Adrenal gland (tissue), 12 donors: ENCODE results near the gene YTHDF1. TPM values are rescaled to one million over a fixed set of nuclear protein-coding genes. Genes with fewer than 3 reads are reported as not detected.

Experiments used
- DNase-seq, 7 donors: peaks; one replicate each; pipeline ENCODE4 v3.0.0-alpha.2; 2019 to 2020
- H3K27ac ChIP-seq, 5 donors: fragments of 200-600 bp; sonication (generic) in 4 of 5; 1 replicate in 3 of 5; 2 replicates in 2 of 5; pipeline versions ENCODE4 v1.5.1 to v1.8.0; 2016 to 2020; ENCODE audit warnings: mild to moderate bottlenecking in 1 of 5
- H3K27me3 ChIP-seq: fragments of 200-600 bp; 2 replicates; pipeline ENCODE4 v1.8.0; 2021
- H3K36me3 ChIP-seq, 2 donors: fragments of 200-600 bp; replicated peaks in 1 of 2; 1 replicate in 1 of 2; 2 replicates in 1 of 2; pipeline versions ENCODE4 v1.5.1 to v1.8.0; 2018 to 2022
- H3K4me1 ChIP-seq, 2 donors: fragments of 200-600 bp; replicated peaks in 1 of 2; 1 replicate in 1 of 2; 2 replicates in 1 of 2; pipeline versions ENCODE4 v1.5.1 to v1.8.0; 2018 to 2021
- H3K4me3 ChIP-seq, 4 donors: fragments of 200-600 bp; sonication (generic) in 3 of 4; one replicate each; pipeline ENCODE4 v1.5.1; 2016 to 2018
- H3K9me3 ChIP-seq, 3 donors: fragments of 200-600 bp; sonication (generic) in 1 of 3; replicated peaks in 1 of 3; 1 replicate in 2 of 3; 2 replicates in 1 of 3; pipeline versions ENCODE4 v1.5.1 to v1.8.0; 2016 to 2021
- POLR2A ChIP-seq, 2 donors: fragments of 450-650 bp; IDR thresholded peaks; one replicate each; pipeline ENCODE4 v1.6.1; 2017; ENCODE audit warnings: antibody characterized with exemption in 2 of 2, mild to moderate bottlenecking in 2 of 2, moderate library complexity in 1 of 2
- WGBS, 4 donors: extraction: QIAGEN DNeasy Blood & Tissue Kit in 2 of 4; methylation state at CpG; one replicate each; pipeline versions ENCODE4 v1.1.5 to v1.1.7; 2013 to 2017; 5-methylcytosine and 5-hydroxymethylcytosine counted together
- intact Hi-C, 2 donors: fragments of 100-400 bp; cut with DNase I; formaldehyde crosslinking; loops; one replicate each; pipeline versions ENCODE4 v1.14.1 to v1.15.0; 2022 to 2023
- polyA plus RNA-seq, 3 donors: library from polyadenylated mRNA; stranded (reverse); fragments of 200-250 nt in 2 of 3; fragments of 350-450 nt in 1 of 3; fragmentation: Illumina TruSeq in 1 of 3; extraction: RNeasy Lipid Tissue Mini Kit (QIAGEN cat#74804) in 1 of 3; gene quantifications; one replicate each; pipeline ENCODE4 v1.2.3, GENCODE V29; 2013 to 2014
- total RNA-seq, 9 donors: library from RNA; depleted of rRNA in 4 of 9; stranded (reverse); fragments of >200 nt in 4 of 9; fragments of 120-200 nt in 1 of 9; fragmentation: NEBNext Ultra II Directional in 1 of 9; extraction: Animal tissue kit (Norgen Biotek cat#: 25700) in 1 of 9; gene quantifications; one replicate each; pipeline versions ENCODE4 v1.1.0 to v1.2.4, GENCODE V29; 2013 to 2023
- TF ChIP-seq, protein P1 (sequence below), 6 experiments: fragments of 450-650 bp in 4 of 6; fragments of 200-600 bp in 2 of 6; sonication (generic) in 1 of 6; IDR thresholded peaks; 1 replicate in 5 of 6; 2 replicates in 1 of 6; pipeline versions ENCODE4 v1.5.1 to v1.8.0; 2016 to 2021; ENCODE audit warnings: antibody characterized with exemption in 6 of 6, mild to moderate bottlenecking in 2 of 6, moderate library complexity in 1 of 6
- donor health status: healthy with polysubstance abuse.
- donor health status: Bipolar disorder and iron deficiency.
- donor health status: DM: yes; HTN: yes; CAD: no.
- donor health status: DM: no; HTN: no; CAD: no.
- donor health status: DM: no; HTN: no; CAD: no.
- donor health status: DM: yes; HTN: yes; CAD: no.

Gene YTHDF1
- total and polyA plus RNA-seq, 12 donors: 18.1 to 41.9 (median 32.5) TPM

GRCh38 chr20:63182946-63183415 is 33.0 kb downstream of the YTHDF1 start:
- Histone ChIP-seq H3K27me3 (peaks cover 41% of the 10 kb centered on the region), H3K36me3 (no peaks in the 10 kb centered on the region), H3K9me3 (no peaks in the 10 kb centered on the region), H3K4me1 (peaks cover 0 to 10% of the 10 kb centered on the region in 2 donors), H3K4me3 (no peak overlapping the region), H3K27ac (no peak overlapping the region)
- no peak for DNase-seq
- WGBS, 4 donors: 0 to 49% (median 42%) methylated on average over 1 to 9 of the region's 9 CpGs
- intact Hi-C loops: loop anchor here in 1 of 2 donors (5.0 kb wide), 1 partner anchor 49 kb away; no protein-coding TSS in a partner anchor
- TF ChIP-seq, protein P1, sequence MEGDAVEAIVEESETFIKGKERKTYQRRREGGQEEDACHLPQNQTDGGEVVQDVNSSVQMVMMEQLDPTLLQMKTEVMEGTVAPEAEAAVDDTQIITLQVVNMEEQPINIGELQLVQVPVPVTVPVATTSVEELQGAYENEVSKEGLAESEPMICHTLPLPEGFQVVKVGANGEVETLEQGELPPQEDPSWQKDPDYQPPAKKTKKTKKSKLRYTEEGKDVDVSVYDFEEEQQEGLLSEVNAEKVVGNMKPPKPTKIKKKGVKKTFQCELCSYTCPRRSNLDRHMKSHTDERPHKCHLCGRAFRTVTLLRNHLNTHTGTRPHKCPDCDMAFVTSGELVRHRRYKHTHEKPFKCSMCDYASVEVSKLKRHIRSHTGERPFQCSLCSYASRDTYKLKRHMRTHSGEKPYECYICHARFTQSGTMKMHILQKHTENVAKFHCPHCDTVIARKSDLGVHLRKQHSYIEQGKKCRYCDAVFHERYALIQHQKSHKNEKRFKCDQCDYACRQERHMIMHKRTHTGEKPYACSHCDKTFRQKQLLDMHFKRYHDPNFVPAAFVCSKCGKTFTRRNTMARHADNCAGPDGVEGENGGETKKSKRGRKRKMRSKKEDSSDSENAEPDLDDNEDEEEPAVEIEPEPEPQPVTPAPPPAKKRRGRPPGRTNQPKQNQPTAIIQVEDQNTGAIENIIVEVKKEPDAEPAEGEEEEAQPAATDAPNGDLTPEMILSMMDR (IDR thresholded peaks at IDR 0.05): no peak
- TF ChIP-seq POLR2A (IDR thresholded peaks at IDR 0.05): no peak

DNA sequence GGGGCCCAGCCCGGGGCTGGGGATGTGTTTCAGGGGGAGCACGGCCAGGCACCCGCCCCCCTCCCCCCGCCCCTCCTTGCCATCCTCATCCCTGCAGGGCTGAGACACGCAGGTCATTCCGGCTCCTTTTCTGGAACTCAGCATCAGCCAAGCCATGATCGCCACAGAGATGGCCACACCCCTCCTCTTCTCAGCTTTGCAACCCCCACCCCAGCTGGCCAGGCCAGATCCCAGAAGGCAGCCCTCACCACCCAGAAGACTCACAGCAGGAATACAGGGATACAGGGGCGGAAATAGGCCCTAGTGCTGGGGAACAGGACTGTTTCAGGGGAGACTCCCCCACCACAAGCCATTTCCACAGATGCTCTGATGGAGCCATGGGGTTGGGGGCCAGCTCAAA is 33.5 kb downstream of the YTHDF1 start:
- H3K4me1 ChIP-seq: peaks cover 0 to 15% of the 10 kb centered on the region in 2 donors
- TF ChIP-seq, protein P1 (IDR thresholded peaks at IDR 0.05): no peak
- TF ChIP-seq POLR2A (IDR thresholded peaks at IDR 0.05): no peak
- no peaks in the 10 kb centered on the region for H3K36me3 ChIP-seq
- H3K27me3 ChIP-seq: peaks cover 46% of the 10 kb centered on the region
- no peak overlapping the region for H3K4me3 ChIP-seq
- intact Hi-C loops: loop anchor here in 1 of 2 donors (5.0 kb wide), 1 partner anchor 50 kb away; no protein-coding TSS in a partner anchor
- H3K9me3 ChIP-seq: no peaks in the 10 kb centered on the region
- WGBS, 4 donors: 41 to 51% (median 44%) methylated on average over 3 to 8 of the region's 8 CpGs; no CpG with 5 or more reads in 1 of the 4 donors
- no peak for DNase-seq
- H3K27ac ChIP-seq: no peak overlapping the region

DNA sequence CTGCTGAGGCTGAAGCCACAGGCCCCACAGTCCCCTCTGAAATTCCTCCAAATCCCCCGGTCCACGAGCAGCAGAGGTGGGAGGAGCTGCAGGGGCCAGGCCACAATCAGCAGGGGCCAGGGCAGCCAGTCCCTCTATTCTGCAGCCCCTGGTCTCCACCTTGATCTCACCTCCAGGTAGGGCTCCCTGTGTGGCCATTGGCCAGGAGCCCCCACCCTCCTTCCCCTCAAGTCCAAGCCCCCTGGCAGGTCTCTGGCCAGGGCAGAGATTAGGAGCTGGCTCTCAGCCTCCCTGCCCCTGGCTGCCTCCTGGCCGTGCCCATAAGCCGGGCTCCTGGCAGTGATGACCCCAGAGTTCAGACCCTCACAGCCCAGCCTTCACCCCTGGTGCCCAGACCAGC is 34.7 kb downstream of the YTHDF1 start:
- Histone ChIP-seq H3K4me3 (no peak overlapping the region), H3K9me3 (no peaks in the 10 kb centered on the region), H3K27ac (no peak overlapping the region), H3K36me3 (no peaks in the 10 kb centered on the region), H3K27me3 (peaks cover 58% of the 10 kb centered on the region), H3K4me1 (peaks cover 0 to 20% of the 10 kb centered on the region in 2 donors)
- intact Hi-C loops: loop anchor here in 1 of 2 donors (5.0 kb wide), 1 partner anchor 51 kb away; no protein-coding TSS in a partner anchor
- WGBS, 4 donors: 54 to 73% (median 64%) methylated on average over 2 to 4 of the region's 4 CpGs
- no peak for DNase-seq
- TF ChIP-seq, protein P1 (IDR thresholded peaks at IDR 0.05): no peak
- TF ChIP-seq POLR2A (IDR thresholded peaks at IDR 0.05): no peak

DNA sequence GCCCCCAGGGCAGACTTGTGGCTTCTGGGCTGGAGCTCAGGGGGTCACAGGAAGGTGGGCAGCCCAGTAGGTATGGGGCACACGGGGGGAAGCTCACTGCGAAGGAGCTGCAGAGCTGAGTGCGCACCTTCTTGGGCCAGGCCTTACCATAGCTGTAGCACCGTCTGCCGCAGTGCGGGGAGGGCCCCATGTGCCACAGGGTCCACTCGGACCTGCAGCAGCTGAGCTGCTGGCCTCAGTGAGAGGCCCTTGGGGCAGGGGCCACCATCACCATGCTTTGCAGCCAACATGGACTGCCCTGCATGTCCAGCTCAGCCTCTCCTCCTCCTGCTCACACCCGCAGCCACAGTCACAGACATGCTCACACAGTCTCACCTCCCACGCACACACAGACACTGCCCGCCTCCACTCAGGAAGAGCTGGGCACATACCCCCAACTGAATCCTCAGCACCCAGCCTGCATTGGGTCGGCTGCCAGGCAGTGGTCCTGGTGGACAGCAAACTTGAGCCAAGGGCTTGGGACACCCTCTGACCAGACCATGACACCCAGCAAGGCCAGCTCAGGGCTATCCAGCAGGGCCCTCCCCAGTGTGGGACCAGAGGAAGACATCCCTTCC is 35.3 kb downstream of the YTHDF1 start:
- Histone ChIP-seq H3K9me3 (no peaks in the 10 kb centered on the region), H3K36me3 (no peaks in the 10 kb centered on the region), H3K27me3 (peaks cover 64% of the 10 kb centered on the region), H3K27ac (no peak overlapping the region), H3K4me3 (no peak overlapping the region), H3K4me1 (peaks cover 0 to 20% of the 10 kb centered on the region in 2 donors)
- intact Hi-C loops: loop anchor here in 1 of 2 donors (5.0 kb wide), 1 partner anchor 52 kb away; no protein-coding TSS in a partner anchor
- WGBS, 4 donors: 76 to 84% (median 78%) methylated on average over 7 to 11 of the region's 11 CpGs
- no peak for DNase-seq
- TF ChIP-seq, protein P1 (IDR thresholded peaks at IDR 0.05): no peak
- TF ChIP-seq POLR2A (IDR thresholded peaks at IDR 0.05): no peak
